ENCODE results near the gene IPO13.

The IPO13 gene

GRCh38 chr1:44015206-44015605 lies 68.5 kb downstream of the IPO13 start:
- DNase-seq: no peak

DNA sequence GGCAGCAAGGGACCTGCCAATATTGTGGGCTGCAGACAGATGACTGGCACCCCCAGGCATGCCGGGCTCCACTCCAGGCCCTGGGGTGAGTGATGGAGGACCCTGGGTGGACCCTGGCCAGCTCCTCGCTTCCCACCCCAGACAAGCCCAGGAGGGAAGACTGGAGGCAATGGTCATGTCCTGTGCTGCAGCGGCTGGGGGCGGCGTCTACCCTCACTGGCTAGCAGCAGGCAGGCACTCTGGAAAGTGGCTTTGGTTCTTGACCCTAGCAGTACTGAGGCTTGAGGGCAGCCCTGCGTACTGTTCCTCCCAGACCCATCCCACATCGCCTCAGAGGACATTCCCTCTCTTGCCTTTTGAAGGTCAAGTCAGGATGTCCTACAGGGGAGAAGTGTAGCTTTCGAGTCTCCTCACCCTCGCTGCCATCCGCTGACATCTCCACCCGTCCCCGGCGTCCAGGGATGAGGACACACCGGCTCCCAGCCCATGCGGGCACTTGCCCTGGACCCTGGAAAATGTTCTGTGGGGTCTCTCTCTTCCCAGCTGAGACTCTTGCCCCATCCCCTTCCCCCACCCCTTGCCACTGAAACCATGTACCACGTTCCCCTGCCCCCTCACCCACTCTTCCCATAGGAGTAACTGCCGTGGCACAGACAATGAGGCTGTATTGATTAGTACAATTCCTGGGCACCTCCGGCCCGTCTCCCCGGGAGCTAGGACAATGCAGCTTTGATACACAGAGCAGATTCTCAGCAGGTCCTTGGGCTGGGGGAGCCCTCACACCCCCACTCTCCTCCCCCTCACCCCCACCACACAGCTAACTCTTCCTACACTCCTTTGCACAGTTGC lies 69.5 kb downstream of the IPO13 start:
- DNase-seq: no peak

GRCh38 chr1:44016890-44017400 lies 70.2 kb downstream of the IPO13 start:
- no peak for DNase-seq
